22Rv1 (cell line): Measurements from ENCODE around the gene DMWD.

Source experiments
- ZFX ChIP-seq: fragments of 450-650 bp; IDR thresholded peaks from 2 replicates; pipeline ENCODE4 v1.6.1; 2017; ENCODE audit warnings: antibody characterized with exemption, borderline replicate concordance
- TF ChIP-seq, protein P1 (sequence below): fragments of 450-650 bp; IDR thresholded peaks from 2 replicates; pipeline ENCODE4 v1.5.1; 2017; ENCODE audit warnings: mild to moderate bottlenecking

DNA sequence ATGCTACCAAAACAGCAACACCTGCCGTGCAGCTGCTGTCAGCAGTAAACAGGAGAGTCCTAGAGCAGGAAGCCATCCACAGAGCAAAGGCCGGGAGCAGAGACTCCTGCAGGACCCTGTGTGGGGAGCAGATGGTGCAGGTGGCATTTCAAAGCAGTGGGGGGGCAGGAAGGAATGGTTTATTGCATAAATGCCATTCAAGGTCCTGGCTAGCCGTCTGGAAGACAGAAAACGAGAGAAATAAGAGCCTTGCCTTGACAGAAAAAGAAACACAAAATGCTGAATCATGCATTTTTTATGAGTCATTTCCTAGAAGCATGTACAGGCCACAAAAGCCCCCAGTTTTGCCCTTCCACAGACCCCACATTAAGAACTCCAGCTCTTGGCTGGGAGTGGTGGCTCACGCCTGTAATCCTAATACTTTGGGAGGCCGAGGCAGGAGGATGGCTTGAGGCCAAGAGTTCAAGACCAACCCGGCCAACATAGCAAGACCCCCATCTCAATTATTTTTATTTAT is 17.1 kb upstream of the DMWD start:
- TF ChIP-seq, protein P1, sequence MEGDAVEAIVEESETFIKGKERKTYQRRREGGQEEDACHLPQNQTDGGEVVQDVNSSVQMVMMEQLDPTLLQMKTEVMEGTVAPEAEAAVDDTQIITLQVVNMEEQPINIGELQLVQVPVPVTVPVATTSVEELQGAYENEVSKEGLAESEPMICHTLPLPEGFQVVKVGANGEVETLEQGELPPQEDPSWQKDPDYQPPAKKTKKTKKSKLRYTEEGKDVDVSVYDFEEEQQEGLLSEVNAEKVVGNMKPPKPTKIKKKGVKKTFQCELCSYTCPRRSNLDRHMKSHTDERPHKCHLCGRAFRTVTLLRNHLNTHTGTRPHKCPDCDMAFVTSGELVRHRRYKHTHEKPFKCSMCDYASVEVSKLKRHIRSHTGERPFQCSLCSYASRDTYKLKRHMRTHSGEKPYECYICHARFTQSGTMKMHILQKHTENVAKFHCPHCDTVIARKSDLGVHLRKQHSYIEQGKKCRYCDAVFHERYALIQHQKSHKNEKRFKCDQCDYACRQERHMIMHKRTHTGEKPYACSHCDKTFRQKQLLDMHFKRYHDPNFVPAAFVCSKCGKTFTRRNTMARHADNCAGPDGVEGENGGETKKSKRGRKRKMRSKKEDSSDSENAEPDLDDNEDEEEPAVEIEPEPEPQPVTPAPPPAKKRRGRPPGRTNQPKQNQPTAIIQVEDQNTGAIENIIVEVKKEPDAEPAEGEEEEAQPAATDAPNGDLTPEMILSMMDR, result no peak
- no peak for TF ChIP-seq ZFX
